ENCODE data around the gene NR4A3. TPM values are rescaled to one million over a fixed set of nuclear protein-coding genes. Genes with fewer than 3 reads are reported as not detected.

Gene NR4A3
- total and polyA plus RNA-seq, 10 of the 15 experiments (the other 5 are each of a cell fraction or from before 2014, with no cell fraction given) = 0.04 to 2.1 (median 0.64) TPM; not detected in 1

- TF ChIP-seq POLR2AphosphoS2 (IDR thresholded peaks at IDR 0.05; ENCODE audit: low read depth, low read length) (0 out of 2 replicates have a peak, but pooled peaks have one; percentile 51), NRF1 (conservative IDR thresholded peaks at IDR 0.05; ENCODE audit: low read depth, low read length) (peak; percentile 58), IKZF2 (IDR thresholded peaks at IDR 0.05) (peak; percentile 26 to 59; a peak in 2 of 4 replicates), EED (IDR thresholded peaks at IDR 0.05; ENCODE audit: low read depth) (peak; percentile 62), SMC3 (IDR thresholded peaks at IDR 0.05; ENCODE audit: borderline replicate concordance, low read length) (no peak), HCFC1 (IDR thresholded peaks at IDR 0.05; ENCODE audit: low read length) (0 out of 2 replicates have a peak, but pooled peaks have one; percentile 12), SRF (IDR thresholded peaks at IDR 0.05; ENCODE audit: low read depth in 2 of 2, low read length in 2 of 2) (no peak), RBBP5 (conservative IDR thresholded peaks at IDR 0.05) (peak; percentile 93), CHD2 (IDR thresholded peaks at IDR 0.05; ENCODE audit: borderline replicate concordance, low read depth, low read length) (no peak), PAX5 (IDR thresholded peaks at IDR 0.05; ENCODE audit: borderline replicate concordance, low read depth, low read length) (no peak), PML (IDR thresholded peaks at IDR 0.05; ENCODE audit: low read length) (no peak), SIN3A (IDR thresholded peaks at IDR 0.05; ENCODE audit: low read depth, low read length) (peak; percentile 36; the same call in 1 of the 2 replicates)
- TF ChIP-seq, protein P1, sequence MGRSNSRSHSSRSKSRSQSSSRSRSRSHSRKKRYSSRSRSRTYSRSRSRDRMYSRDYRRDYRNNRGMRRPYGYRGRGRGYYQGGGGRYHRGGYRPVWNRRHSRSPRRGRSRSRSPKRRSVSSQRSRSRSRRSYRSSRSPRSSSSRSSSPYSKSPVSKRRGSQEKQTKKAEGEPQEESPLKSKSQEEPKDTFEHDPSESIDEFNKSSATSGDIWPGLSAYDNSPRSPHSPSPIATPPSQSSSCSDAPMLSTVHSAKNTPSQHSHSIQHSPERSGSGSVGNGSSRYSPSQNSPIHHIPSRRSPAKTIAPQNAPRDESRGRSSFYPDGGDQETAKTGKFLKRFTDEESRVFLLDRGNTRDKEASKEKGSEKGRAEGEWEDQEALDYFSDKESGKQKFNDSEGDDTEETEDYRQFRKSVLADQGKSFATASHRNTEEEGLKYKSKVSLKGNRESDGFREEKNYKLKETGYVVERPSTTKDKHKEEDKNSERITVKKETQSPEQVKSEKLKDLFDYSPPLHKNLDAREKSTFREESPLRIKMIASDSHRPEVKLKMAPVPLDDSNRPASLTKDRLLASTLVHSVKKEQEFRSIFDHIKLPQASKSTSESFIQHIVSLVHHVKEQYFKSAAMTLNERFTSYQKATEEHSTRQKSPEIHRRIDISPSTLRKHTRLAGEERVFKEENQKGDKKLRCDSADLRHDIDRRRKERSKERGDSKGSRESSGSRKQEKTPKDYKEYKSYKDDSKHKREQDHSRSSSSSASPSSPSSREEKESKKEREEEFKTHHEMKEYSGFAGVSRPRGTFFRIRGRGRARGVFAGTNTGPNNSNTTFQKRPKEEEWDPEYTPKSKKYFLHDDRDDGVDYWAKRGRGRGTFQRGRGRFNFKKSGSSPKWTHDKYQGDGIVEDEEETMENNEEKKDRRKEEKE (IDR thresholded peaks at IDR 0.05) = no peak
Measured at GRCh38 chr9:99906403-99907207, 84.9 kb downstream of the NR4A3 start, which contains the start of gene STX17 (continued).

Data from GM12878 (cell line).